Cortex of kidney (tissue), 1 donor: Measurements from ENCODE around the gene OR51M1.

Experiments used
- DNase-seq: peaks from one replicate; lab custom pipeline; 2025; lab: John Stamatoyannopoulos, UW

The OR51M1 gene

DNA sequence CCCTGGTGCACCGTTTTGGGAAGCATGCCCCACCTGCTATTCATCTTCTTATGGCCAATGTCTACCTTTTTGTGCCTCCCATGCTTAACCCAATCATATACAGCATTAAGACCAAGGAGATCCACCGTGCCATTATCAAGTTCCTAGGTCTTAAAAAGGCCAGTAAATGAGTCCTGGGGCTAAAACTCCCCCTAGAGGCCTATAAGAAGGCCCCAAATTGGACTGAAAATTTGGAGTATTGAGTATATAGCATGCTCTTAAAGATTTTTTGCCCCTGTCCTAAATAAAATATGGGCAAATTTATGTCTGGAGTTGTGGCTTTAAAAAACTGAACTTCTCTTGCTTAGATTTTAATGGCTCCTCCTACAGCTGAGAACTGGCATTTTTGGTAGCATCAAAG is 6.6 kb downstream of the OR51M1 start:
- no peak for DNase-seq

DNA sequence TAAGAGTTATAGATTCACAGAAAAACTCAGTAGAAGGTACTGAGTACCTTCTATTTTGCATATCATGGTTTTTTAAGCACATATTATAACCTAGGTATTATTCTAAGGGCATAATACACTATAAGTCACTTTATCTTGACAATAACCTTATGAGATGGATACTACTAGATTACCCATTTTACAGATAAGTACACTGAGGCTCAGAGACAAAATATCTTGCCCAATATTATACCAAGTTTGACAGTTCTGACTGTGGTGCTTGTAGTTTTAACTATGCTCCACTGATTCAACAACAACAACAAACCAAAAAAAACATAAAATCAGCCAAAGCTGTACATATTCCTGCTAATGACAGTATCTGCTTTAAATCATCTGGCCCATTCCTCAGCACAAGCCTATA is 10.5 kb downstream of the OR51M1 start:
- no peak for DNase-seq

DNA sequence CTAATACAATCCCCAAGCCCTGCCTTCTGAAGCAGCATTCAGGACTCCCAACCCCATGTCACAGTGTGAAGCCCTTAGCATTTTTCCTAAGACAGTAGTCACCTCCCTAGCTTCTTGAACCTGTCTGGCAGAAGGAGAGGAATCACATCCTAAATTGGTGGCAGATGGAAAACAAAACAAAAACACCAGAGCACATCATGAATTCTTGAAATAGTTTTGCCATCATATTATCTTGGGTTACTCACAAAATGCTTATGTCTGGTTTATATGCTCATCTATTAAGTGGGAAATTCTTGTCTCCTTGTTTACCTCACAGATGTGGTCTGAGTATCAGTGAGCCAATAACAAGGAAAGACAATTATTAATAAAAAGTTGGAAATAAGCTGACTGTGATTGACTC is 15.3 kb downstream of the OR51M1 start:
- no peak for DNase-seq

- DNase-seq, result no peak
Observed at GRCh38 chr11:5405173-5405572, 21.6 kb downstream of the OR51M1 start.

DNA sequence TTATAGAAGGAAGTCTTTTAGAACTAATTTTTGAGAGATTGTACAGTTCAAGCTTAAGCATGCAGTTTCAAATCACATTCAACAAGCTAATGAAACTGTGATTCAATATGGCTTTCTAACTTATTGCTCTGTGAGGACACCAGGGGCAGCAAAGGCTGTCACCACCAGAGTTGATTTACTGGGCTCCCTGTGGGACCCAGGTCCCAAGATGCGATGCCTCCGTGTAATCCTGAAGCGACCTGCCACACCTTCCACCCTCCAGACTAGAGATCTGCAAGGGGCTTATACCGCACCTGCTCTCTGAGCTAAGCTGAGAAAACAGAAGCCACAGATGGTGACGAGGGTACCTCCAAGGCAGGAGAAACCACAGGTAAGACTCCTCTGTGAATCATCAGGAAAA is 37.4 kb downstream of the OR51M1 start:
- DNase-seq, result no peak

- DNase-seq, result no peak
Observed at GRCh38 chr11:5421811-5422210, 38.2 kb downstream of the OR51M1 start, which contains the start of gene OR51Q1. TSS of gene OR51Q1 (plus strand) at chr11:5422111. CDS start at chr11:5422201, 90 bp downstream.

GRCh38 chr11:5423131-5423530 is 39.5 kb downstream of the OR51M1 start:
- no peak for DNase-seq

GRCh38 chr11:5441414-5441813 is 57.8 kb downstream of the OR51M1 start, which contains the start of gene OR51I1:
TSS of gene OR51I1 (minus strand) at chr11:5441514. CDS start at chr11:5441514, 0 bp downstream.
- no peak for DNase-seq
